Panc1 (cell line): ENCODE data around the gene APOB. TPM values are rescaled to one million over a fixed set of nuclear protein-coding genes. Genes with fewer than 3 reads are reported as not detected.

Experiments
- ATAC-seq: fragments of 200-7000 bp; cut with Tn5 transposase; 2 replicates; pipeline ENCODE4 v1.9.1; 2020; ENCODE audit warnings: mild to moderate bottlenecking, moderate library complexity
- BruUV-seq: library from RNA; stranded (reverse); fragments of 400-500 nt; replicated peaks from 2 replicates; lab custom pipeline; 2021; lab: Mats Ljungman, UMichigan
- CTCF ChIA-PET: fragments of 300-600 bp; sonication (Branson Sonifier 250); formaldehyde crosslinking; loops from one replicate; lab custom pipeline; 2022; ENCODE audit warnings: antibody characterized with exemption; lab: Charles Lee
- POLR2A ChIA-PET: fragments of 300-600 bp; sonication (Branson Sonifier 250); formaldehyde crosslinking; loops from one replicate; lab custom pipeline; 2022; ENCODE audit warnings: antibody characterized with exemption; lab: Charles Lee
- DNase-seq: peaks from one replicate; pipeline ENCODE4 v3.0.0-alpha.2; 2010; ENCODE audit warnings: low read depth, low spot score
- H3K27ac ChIP-seq: 2 replicates; pipeline ENCODE4 v1.5.1; 2011; ENCODE audit warnings: mild to moderate bottlenecking, low read length, inconsistent platforms
- H3K27me3 ChIP-seq: fragments of 200-500 bp; sonication (Bioruptor generic); 2 replicates; pipeline ENCODE4 v1.6.0; 2014; ENCODE audit warnings: low read length, inconsistent platforms; ENCODE audit not compliant: control insufficient read depth, insufficient read depth
- H3K36me3 ChIP-seq: fragments of 200-500 bp; sonication (Bioruptor generic); 2 replicates; pipeline ENCODE4 v1.5.1; 2014; ENCODE audit warnings: inconsistent platforms, mild to moderate bottlenecking, low read length, moderate library complexity; ENCODE audit not compliant: control insufficient read depth, insufficient read depth
- H3K4me1 ChIP-seq: 2 replicates; pipeline ENCODE4 v1.5.1; 2011; ENCODE audit warnings: inconsistent platforms, mild to moderate bottlenecking, low read length, moderate library complexity; ENCODE audit not compliant: control insufficient read depth, insufficient read depth
- H3K4me3 ChIP-seq, 2 experiments: 2 replicates each; pipeline ENCODE4 v1.5.1; 2011 to 2012; ENCODE audit warnings: low read depth in 2 of 2, low read length in 2 of 2, mild to moderate bottlenecking in 2 of 2, inconsistent platforms in 1 of 2, moderate library complexity in 1 of 2
- H3K9me3 ChIP-seq: fragments of 200-500 bp; sonication (Bioruptor generic); 2 replicates; pipeline ENCODE4 v1.5.1; 2014; ENCODE audit warnings: low read depth, mild to moderate bottlenecking, inconsistent platforms, low read length, moderate library complexity; ENCODE audit not compliant: control insufficient read depth, insufficient read depth
- CTCF ChIP-seq: fragments of 450-650 bp; IDR thresholded peaks from 2 replicates; pipeline ENCODE4 v1.5.1; 2017; ENCODE audit warnings: mild to moderate bottlenecking
- POLR2AphosphoS5 ChIP-seq: IDR thresholded peaks from 2 replicates; pipeline ENCODE4 v1.6.1; 2012; ENCODE audit warnings: mild to moderate bottlenecking, low read depth, low read length, moderate library complexity
- REST ChIP-seq, 2 experiments: IDR thresholded peaks; 2 replicates each; pipeline ENCODE4 v1.6.1; 2011 to 2012; ENCODE audit warnings: low read depth in 2 of 2, control low read depth in 1 of 2, low read length in 1 of 2, mild to moderate bottlenecking in 1 of 2, moderate library complexity in 1 of 2; ENCODE audit not compliant: insufficient read depth in 1 of 2
- SIN3A ChIP-seq: IDR thresholded peaks from 2 replicates; pipeline ENCODE4 v1.6.1; 2012; ENCODE audit warnings: low read depth, mild to moderate bottlenecking, low read length, moderate library complexity, borderline replicate concordance; ENCODE audit not compliant: insufficient read depth
- TCF7L2 ChIP-seq: IDR thresholded peaks from 2 replicates; pipeline ENCODE4 v1.6.1; 2011; ENCODE audit warnings: mild to moderate bottlenecking, low read depth, low read length, inconsistent platforms
- in situ Hi-C: cut with HindIII; loops from 2 replicates; pipeline ENCODE4 v1.10.0; 2016; ENCODE audit warnings: low sequenced_read_pairs, low pct_unique_long_range_greater_than_20kb
- intact Hi-C: fragments of 100-400 bp; cut with micrococcal nuclease; formaldehyde crosslinking; loops from one replicate; pipeline ENCODE4 v1.10.0; 2022; ENCODE audit not compliant: unreplicated experiment
- total RNA-seq: library from RNA; stranded (reverse); gene quantifications from one replicate; pipeline ENCODE4 v1.2.1, GENCODE V29; 2021; ENCODE audit not compliant: unreplicated experiment

Gene APOB
- total RNA-seq, 1 experiment from 2014 or later = 1.2 TPM

DNA sequence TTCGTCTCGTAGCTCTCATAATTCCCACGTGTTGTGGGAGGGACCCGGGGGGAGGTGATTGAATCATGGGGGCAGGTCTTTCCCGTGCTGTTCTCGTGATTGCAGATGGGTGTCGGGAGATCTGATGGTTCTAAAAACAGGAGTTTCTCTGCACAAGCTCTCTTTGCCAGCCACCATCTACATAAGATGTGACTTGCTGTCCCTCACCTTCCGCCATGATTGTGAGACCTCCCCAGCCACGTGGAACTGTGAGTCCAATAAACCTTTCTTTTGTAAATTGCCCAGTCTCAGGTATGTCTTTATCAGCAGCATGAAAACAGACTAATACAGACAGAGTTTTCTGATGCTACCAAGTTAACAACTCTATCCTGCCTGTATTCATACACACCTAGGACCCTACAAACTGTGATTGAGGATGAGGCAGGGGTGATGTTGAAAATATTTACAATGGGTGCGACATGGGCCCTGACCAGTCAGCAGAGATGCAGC is 3.9 kb downstream of the APOB start:
- no peak overlapping the region for H3K27ac ChIP-seq
- H3K27me3 ChIP-seq = peaks cover 5% of the 10 kb centered on the region
- in situ Hi-C loops = no loop called here

GRCh38 chr2:21039080-21039556 is 4.8 kb downstream of the APOB start:
- ATAC-seq (no peak), DNase-seq (no peak)
- BruUV-seq = no TSS peak
- no peaks in the 10 kb centered on the region for H3K9me3 ChIP-seq
- no peak overlapping the region for H3K4me3 ChIP-seq
- intact Hi-C loops (no loop called here), in situ Hi-C loops (no loop called here)
- ChIA-PET CTCF (no interaction called here), POLR2A (interaction anchor here (0.6 kb wide), 1 partner anchor 233 kb away, joined by 4 read pairs; no protein-coding TSS in a partner anchor)
- peaks cover 5% of the 10 kb centered on the region for H3K27me3 ChIP-seq
- H3K36me3 ChIP-seq = no peaks in the 10 kb centered on the region
- no peaks in the 10 kb centered on the region for H3K4me1 ChIP-seq
- H3K27ac ChIP-seq = no peak overlapping the region
- no peak for TF ChIP-seq CTCF
- TF ChIP-seq TCF7L2 = no peak
- TF ChIP-seq SIN3A = no peak
- no peak for TF ChIP-seq POLR2AphosphoS5
- no peak for TF ChIP-seq REST (IDR thresholded peaks at IDR 0.05; ENCODE audit: insufficient read depth in 1 of 2, low read depth in 2 of 2, low read length in 1 of 2)

More for the DNA sequence above, 3.9 kb downstream of the APOB start:
- CTCF ChIA-PET = no interaction called here
- no peaks in the 10 kb centered on the region for H3K4me1 ChIP-seq
- no peak for DNase-seq
- TF ChIP-seq POLR2AphosphoS5 (no peak), TCF7L2 (no peak), REST (IDR thresholded peaks at IDR 0.05; ENCODE audit: insufficient read depth in 1 of 2, low read depth in 2 of 2, low read length in 1 of 2) (no peak), CTCF (no peak)
- H3K4me3 ChIP-seq = no peak overlapping the region
- BruUV-seq = no TSS peak
- intact Hi-C loops = no loop called here
- ATAC-seq = no peak
- POLR2A ChIA-PET = no interaction called here
- H3K36me3 ChIP-seq = no peaks in the 10 kb centered on the region
- H3K9me3 ChIP-seq = no peaks in the 10 kb centered on the region
